Heart right ventricle (tissue), 16 donors: ENCODE results near the gene GRB10. TPM values are rescaled to one million over a fixed set of nuclear protein-coding genes. Genes with fewer than 3 reads are reported as not detected.

Experiments used
- ATAC-seq, 8 donors: fragments of 200-7000 bp; cut with Tn5 transposase; one replicate each; pipeline ENCODE4 v1.9.1; 2020; ENCODE audit warnings: mild to moderate bottlenecking in 8 of 8, moderate library complexity in 8 of 8, moderate number of reproducible peaks in 1 of 8
- DNase-seq, 2 donors: peaks; one replicate each; pipeline ENCODE4 v3.0.0-alpha.2; 2020
- H3K27ac ChIP-seq, 10 donors: fragments of 200-600 bp; sonication (generic) in 2 of 10; one replicate each; pipeline versions ENCODE4 v1.5.0 to v1.8.0; 2020 to 2022; ENCODE audit warnings: mild to moderate bottlenecking in 3 of 10
- H3K27me3 ChIP-seq, 7 donors: fragments of 200-600 bp; one replicate each; pipeline ENCODE4 v1.8.0; 2021 to 2022; ENCODE audit warnings: mild to moderate bottlenecking in 2 of 7
- H3K36me3 ChIP-seq, 9 donors: fragments of 200-600 bp; sonication (generic) in 1 of 9; one replicate each; pipeline versions ENCODE4 v1.5.0 to v1.8.0; 2020 to 2022; ENCODE audit warnings: mild to moderate bottlenecking in 2 of 9
- H3K4me1 ChIP-seq, 9 donors: fragments of 200-600 bp; sonication (generic) in 1 of 9; one replicate each; pipeline versions ENCODE4 v1.5.0 to v1.8.0; 2020 to 2022; ENCODE audit warnings: mild to moderate bottlenecking in 4 of 9
- H3K4me3 ChIP-seq, 10 donors: fragments of 200-600 bp; sonication (generic) in 2 of 10; one replicate each; pipeline versions ENCODE4 v1.5.0 to v1.8.0; 2020 to 2022; ENCODE audit warnings: mild to moderate bottlenecking in 7 of 10, moderate library complexity in 2 of 10
- H3K9me3 ChIP-seq, 11 donors: fragments of 200-600 bp in 10 of 11; sonication (generic) in 2 of 11; one replicate each; pipeline versions ENCODE4 v1.5.0 to v1.8.0; 2013 to 2022; ENCODE audit warnings: mild to moderate bottlenecking in 2 of 11, control low read depth in 1 of 11, moderate library complexity in 1 of 11
- WGBS, 2 donors: extraction: QIAGEN DNeasy Blood & Tissue Kit; methylation state at CpG; one replicate each; pipeline ENCODE4 v1.1.7; 2013; ENCODE audit warnings: inconsistent platforms in 1 of 2; 5-methylcytosine and 5-hydroxymethylcytosine counted together
- intact Hi-C, 10 donors: fragments of 100-400 bp; cut with DNase I; formaldehyde crosslinking; loops; one replicate each; pipeline versions ENCODE4 v1.11.1 to v1.14.2; 2022
- polyA plus RNA-seq, 2 donors: library from polyadenylated mRNA; stranded (reverse); fragments of 200-250 nt; gene quantifications; one replicate each; pipeline ENCODE4 v1.2.3, GENCODE V29; 2013
- total RNA-seq, 10 donors: library from RNA; stranded (reverse); fragmentation: NEBNext Ultra II Directional in 3 of 10; extraction: Animal tissue kit (Norgen Biotek cat#: 25700) in 3 of 10; gene quantifications; one replicate each; pipeline versions ENCODE4 v1.2.1 to v1.2.4, GENCODE V29; 2021 to 2023
- TF ChIP-seq, protein P1 (sequence below), 9 donors: fragments of 200-600 bp; sonication (generic) in 2 of 9; IDR thresholded peaks; one replicate each; pipeline versions ENCODE4 v1.5.0 to v1.8.0; 2021 to 2022; ENCODE audit warnings: antibody characterized with exemption in 9 of 9, mild to moderate bottlenecking in 5 of 9, moderate library complexity in 1 of 9
- donor health status: Arrhythmogenic right ventricular cardiomyopathy.
- donor health status: ischemic (EF 13 %, LVEDD 7.1; RV severe dilation, severe dysfunction).
- donor health status: healthy with polysubstance abuse.
- donor health status: DM: no; HTN: yes; CAD: no.
- donor health status: DM: no; HTN: no; CAD: no.
- donor health status: ischemic (EF 25% LVEDD 6.9; RV normal size, moderate dysfunction).
- donor health status: ischemic (EF 25% LVEDD 5.7; RV mildly dilated, moderate dysfunction).
- donor health status: healthy.
- donor health status: DM: yes; HTN: yes; CAD: no.
- donor health status: Ischemic cardiomyopathy.
- donor health status: ischemic (EF 35%, LVEDD 5.7; RV mildly dilated, moderate dysfunction).
- donor health status: nonischemic (EF 11% LVEDD 7.7; RV severe dilation, severe dysfunction).
- donor health status: DM: yes; HTN: yes; CAD: no.
- donor health status: PGD.
- donor health status: ischemic (EF 29% LVEDD 5.4; RV normal size, mild dysfunction).
- donor health status: nonischemic (EF 23%, LVEDD 6.1; RV moderate dilation, normal function).

Gene GRB10
- total and polyA plus RNA-seq, 12 donors: 13.2 to 48.7 (median 29.6) TPM

- H3K36me3 ChIP-seq: peaks cover 0 to 23% (median 0%) of the 10 kb centered on the region in 9 donors
- TF ChIP-seq, protein P1, sequence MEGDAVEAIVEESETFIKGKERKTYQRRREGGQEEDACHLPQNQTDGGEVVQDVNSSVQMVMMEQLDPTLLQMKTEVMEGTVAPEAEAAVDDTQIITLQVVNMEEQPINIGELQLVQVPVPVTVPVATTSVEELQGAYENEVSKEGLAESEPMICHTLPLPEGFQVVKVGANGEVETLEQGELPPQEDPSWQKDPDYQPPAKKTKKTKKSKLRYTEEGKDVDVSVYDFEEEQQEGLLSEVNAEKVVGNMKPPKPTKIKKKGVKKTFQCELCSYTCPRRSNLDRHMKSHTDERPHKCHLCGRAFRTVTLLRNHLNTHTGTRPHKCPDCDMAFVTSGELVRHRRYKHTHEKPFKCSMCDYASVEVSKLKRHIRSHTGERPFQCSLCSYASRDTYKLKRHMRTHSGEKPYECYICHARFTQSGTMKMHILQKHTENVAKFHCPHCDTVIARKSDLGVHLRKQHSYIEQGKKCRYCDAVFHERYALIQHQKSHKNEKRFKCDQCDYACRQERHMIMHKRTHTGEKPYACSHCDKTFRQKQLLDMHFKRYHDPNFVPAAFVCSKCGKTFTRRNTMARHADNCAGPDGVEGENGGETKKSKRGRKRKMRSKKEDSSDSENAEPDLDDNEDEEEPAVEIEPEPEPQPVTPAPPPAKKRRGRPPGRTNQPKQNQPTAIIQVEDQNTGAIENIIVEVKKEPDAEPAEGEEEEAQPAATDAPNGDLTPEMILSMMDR (IDR thresholded peaks at IDR 0.05): no peak
- peaks cover 4 to 52% (median 21%) of the 10 kb centered on the region in 9 donors for H3K4me1 ChIP-seq
- H3K4me3 ChIP-seq: no peak overlapping the region
- H3K27ac ChIP-seq: no peak overlapping the region
- no peaks in the 10 kb centered on the region for H3K9me3 ChIP-seq
- no peaks in the 10 kb centered on the region for H3K27me3 ChIP-seq
- intact Hi-C loops: loop anchor here in 1 of 10 donors (10.0 kb wide), 1 partner anchor 419 kb away; no protein-coding TSS in a partner anchor
- no peak for DNase-seq
- 94 to 95% methylated on average over 9 of the region's 9 CpGs for WGBS, 2 donors
- no peak for ATAC-seq
These were observed 136.6 kb downstream of the GRB10 start for GRCh38 chr7:50646069-50646468.

DNA sequence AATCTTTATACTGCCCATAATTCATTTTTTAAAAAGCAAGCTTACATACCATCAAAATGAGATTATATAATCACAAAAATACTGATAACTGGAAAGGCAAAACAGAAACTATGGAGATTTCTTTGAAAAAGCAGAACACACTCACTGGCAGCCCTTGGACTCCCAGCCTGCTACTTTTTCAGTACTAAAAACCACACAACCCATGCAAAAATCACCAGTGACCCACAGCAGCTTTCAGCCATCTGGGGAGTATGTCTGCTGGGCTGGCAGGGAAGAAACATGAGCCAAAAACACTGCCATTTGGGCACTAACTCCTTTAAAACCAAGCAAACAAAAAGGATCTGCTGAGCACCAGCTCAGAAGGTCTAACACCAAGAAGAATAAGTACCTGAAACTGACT, 137.5 kb downstream of the GRB10 start:
- intact Hi-C loops: loop anchor here in 1 of 10 donors (10.0 kb wide), 1 partner anchor 420 kb away; no protein-coding TSS in a partner anchor
- DNase-seq: no peak

DNA sequence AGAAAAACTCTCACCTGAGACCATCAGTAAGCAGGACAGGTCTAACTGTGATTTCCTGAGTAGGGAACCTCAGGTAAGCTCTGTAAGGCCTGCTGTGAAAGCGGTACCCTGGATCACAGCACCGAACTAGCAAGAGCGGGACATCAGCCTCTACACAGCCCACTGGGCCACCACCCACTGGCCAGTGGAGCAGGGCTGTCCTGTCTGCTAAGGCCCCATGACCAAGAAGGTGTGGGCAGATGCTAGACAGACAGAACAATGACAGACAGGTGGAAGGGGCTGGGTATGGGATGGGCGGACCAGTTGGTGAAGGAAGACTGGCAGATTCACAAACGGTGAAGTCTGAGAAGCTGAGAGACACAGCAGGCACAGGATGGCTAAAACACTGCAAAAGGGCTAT, 138.1 kb downstream of the GRB10 start:
- TF ChIP-seq, protein P1 (IDR thresholded peaks at IDR 0.05): no peak
- 86 to 91% methylated on average over 5 of the region's 5 CpGs for WGBS, 2 donors
- intact Hi-C loops: loop anchor here in 4 of 10 donors (5.0 to 10.0 kb wide), 4 partner anchors 33 to 420 kb away; no protein-coding TSS in a partner anchor

More for the DNA sequence above, 137.5 kb downstream of the GRB10 start:
- no peaks in the 10 kb centered on the region for H3K9me3 ChIP-seq
- TF ChIP-seq, protein P1 (IDR thresholded peaks at IDR 0.05): no peak
- H3K27ac ChIP-seq: no peak overlapping the region
- no peak for ATAC-seq
- H3K4me3 ChIP-seq: no peak overlapping the region
- peaks cover 0 to 23% (median 0%) of the 10 kb centered on the region in 9 donors for H3K36me3 ChIP-seq
- H3K4me1 ChIP-seq: peaks cover 4 to 54% (median 23%) of the 10 kb centered on the region in 9 donors
- H3K27me3 ChIP-seq: no peaks in the 10 kb centered on the region

DNA sequence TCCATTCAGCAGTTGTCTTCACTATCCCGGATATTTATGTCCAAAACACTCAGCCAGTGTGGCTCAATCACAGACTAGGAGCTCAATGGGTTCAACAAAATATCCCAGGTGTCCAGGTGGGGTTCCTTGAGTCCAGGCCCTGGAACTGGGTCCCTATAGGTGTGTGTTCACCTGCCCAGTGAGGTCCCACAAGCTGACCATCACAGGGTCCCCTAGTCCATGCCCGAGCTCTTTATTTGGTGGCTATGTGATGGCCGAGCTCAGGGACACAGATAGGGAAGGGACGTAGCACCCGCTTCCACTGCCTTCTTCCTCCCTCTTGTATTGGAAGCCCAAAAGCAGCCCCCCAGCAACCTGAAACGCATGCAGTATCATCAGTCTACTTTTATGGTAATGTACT, 138.6 kb downstream of the GRB10 start:
- WGBS, 2 donors: 88 to 90% methylated on average over 6 of the region's 6 CpGs
- peaks cover 0 to 18% (median 0%) of the 10 kb centered on the region in 9 donors for H3K36me3 ChIP-seq
- no peak overlapping the region for H3K4me3 ChIP-seq
- no peaks in the 10 kb centered on the region for H3K9me3 ChIP-seq
- no peak for DNase-seq
- no peak overlapping the region for H3K27ac ChIP-seq
- H3K4me1 ChIP-seq: peaks cover 4 to 43% (median 20%) of the 10 kb centered on the region in 9 donors
- no peak for ATAC-seq
- TF ChIP-seq, protein P1 (IDR thresholded peaks at IDR 0.05): no peak
- no peaks in the 10 kb centered on the region for H3K27me3 ChIP-seq
- intact Hi-C loops: loop anchor here in 4 of 10 donors (5.0 to 10.0 kb wide), 4 partner anchors 33 to 421 kb away; no protein-coding TSS in a partner anchor

More for the DNA sequence above, 138.1 kb downstream of the GRB10 start:
- no peak for DNase-seq
- no peaks in the 10 kb centered on the region for H3K9me3 ChIP-seq
- no peak overlapping the region for H3K4me3 ChIP-seq
- peaks cover 4 to 48% (median 23%) of the 10 kb centered on the region in 9 donors for H3K4me1 ChIP-seq
- H3K36me3 ChIP-seq: peaks cover 0 to 23% (median 0%) of the 10 kb centered on the region in 9 donors
- no peaks in the 10 kb centered on the region for H3K27me3 ChIP-seq
- no peak overlapping the region for H3K27ac ChIP-seq
- ATAC-seq: no peak
